ENCODE measurements around the gene TBC1D10B.

DNA sequence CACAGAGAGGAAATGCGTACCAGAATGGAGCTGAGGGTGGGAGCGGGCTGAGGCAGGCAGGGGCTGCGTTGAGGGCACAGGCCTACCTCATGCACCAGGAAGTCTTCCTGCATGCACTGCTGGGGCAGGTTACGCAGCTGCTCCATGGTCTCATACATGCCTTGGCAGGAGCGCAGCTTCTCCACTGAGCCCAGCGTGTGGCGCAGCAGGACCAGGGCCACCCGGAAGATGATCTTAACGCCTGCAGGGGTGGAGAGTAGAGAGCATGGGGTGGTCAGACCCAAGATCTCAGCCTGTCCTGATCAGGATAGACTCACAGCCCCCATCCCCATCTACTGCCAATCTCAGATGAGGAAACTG, 11.7 kb downstream of the TBC1D10B start:
- TF ChIP-seq, protein P1, sequence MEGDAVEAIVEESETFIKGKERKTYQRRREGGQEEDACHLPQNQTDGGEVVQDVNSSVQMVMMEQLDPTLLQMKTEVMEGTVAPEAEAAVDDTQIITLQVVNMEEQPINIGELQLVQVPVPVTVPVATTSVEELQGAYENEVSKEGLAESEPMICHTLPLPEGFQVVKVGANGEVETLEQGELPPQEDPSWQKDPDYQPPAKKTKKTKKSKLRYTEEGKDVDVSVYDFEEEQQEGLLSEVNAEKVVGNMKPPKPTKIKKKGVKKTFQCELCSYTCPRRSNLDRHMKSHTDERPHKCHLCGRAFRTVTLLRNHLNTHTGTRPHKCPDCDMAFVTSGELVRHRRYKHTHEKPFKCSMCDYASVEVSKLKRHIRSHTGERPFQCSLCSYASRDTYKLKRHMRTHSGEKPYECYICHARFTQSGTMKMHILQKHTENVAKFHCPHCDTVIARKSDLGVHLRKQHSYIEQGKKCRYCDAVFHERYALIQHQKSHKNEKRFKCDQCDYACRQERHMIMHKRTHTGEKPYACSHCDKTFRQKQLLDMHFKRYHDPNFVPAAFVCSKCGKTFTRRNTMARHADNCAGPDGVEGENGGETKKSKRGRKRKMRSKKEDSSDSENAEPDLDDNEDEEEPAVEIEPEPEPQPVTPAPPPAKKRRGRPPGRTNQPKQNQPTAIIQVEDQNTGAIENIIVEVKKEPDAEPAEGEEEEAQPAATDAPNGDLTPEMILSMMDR (IDR thresholded peaks at IDR 0.05): no peak
- TF ChIP-seq POLR2A (IDR thresholded peaks at IDR 0.05): no peak
